Stimulated activated CD8-positive, alpha-beta memory T cell treated with anti-CD3 and anti-CD28 coated beads, Interleukin-4, amount 100 ng/mL, for 48 hours (primary cell): ENCODE measurements around the gene SLC41A1.
"Not testable (repeated sequence)": the region's sequence is repeated elsewhere in the genome, so short reads cannot be mapped to it uniquely, and the experiment has no call there.

Experiments
- DNase-seq: peaks from one replicate; pipeline ENCODE4 v3.0.0-alpha.2; 2020

SLC41A1 gene

GRCh38 chr1:205812878-205813754, at the start of gene SLC41A1:
Gene SLC41A1 (minus strand): TSS chr1:205813198. CDS start chr1:205810441, 2,757 bp downstream.
- peak; percentile 93 for DNase-seq

- no peak for DNase-seq
Measured at GRCh38 chr1:205861540-205861939, 48.5 kb upstream of the SLC41A1 start.

GRCh38 chr1:205858141-205858961, 45.4 kb upstream of the SLC41A1 start:
- DNase-seq = no peak

GRCh38 chr1:205857501-205857900, 44.5 kb upstream of the SLC41A1 start:
- DNase-seq = not testable (repeated sequence)

GRCh38 chr1:205856433-205856832, 43.4 kb upstream of the SLC41A1 start:
- DNase-seq = no peak

GRCh38 chr1:205852969-205853368, 40.0 kb upstream of the SLC41A1 start:
- no peak for DNase-seq

GRCh38 chr1:205851993-205852392, 39.0 kb upstream of the SLC41A1 start:
- DNase-seq = no peak

GRCh38 chr1:205849619-205850355, 36.8 kb upstream of the SLC41A1 start, which contains the start of gene PM20D1:
Gene PM20D1 (minus strand): TSS chr1:205850132. CDS start chr1:205850072, 60 bp downstream.
- DNase-seq = peak; percentile 77

- DNase-seq = no peak
Measured at GRCh38 chr1:205843036-205843859, 30.2 kb upstream of the SLC41A1 start.

GRCh38 chr1:205842229-205842628, 29.2 kb upstream of the SLC41A1 start:
- DNase-seq = no peak

- no peak for DNase-seq
Measured at GRCh38 chr1:205840146-205840923, 27.3 kb upstream of the SLC41A1 start.

GRCh38 chr1:205837382-205837970, 24.5 kb upstream of the SLC41A1 start:
- no peak for DNase-seq

- DNase-seq = no peak
Measured at GRCh38 chr1:205834751-205835150, 21.8 kb upstream of the SLC41A1 start.

GRCh38 chr1:205832326-205832751, 19.3 kb upstream of the SLC41A1 start:
- no peak for DNase-seq

GRCh38 chr1:205827623-205828022, 14.6 kb upstream of the SLC41A1 start:
- DNase-seq = no peak

- no peak for DNase-seq
Measured at GRCh38 chr1:205826995-205827394, 14.0 kb upstream of the SLC41A1 start.

- DNase-seq = no peak
Measured at GRCh38 chr1:205826016-205826806, 13.2 kb upstream of the SLC41A1 start.

- no peak for DNase-seq
Measured at GRCh38 chr1:205824180-205824579, 11.2 kb upstream of the SLC41A1 start.

GRCh38 chr1:205823260-205823659, 10.3 kb upstream of the SLC41A1 start:
- not testable (repeated sequence) for DNase-seq

GRCh38 chr1:205822397-205822796, 9.4 kb upstream of the SLC41A1 start:
- no peak for DNase-seq
